Transverse colon (tissue), 3 donors: ENCODE data around the gene TMEM174.

Experiments
- POLR2A ChIP-seq: fragments of 450-650 bp; IDR thresholded peaks from one replicate; pipeline ENCODE4 v1.6.1; 2016; ENCODE audit warnings: antibody characterized with exemption, mild to moderate bottlenecking, moderate library complexity
- TF ChIP-seq, protein P1 (sequence below), 5 experiments: fragments of 200-600 bp in 3 of 5; fragments of 450-650 bp in 2 of 5; sonication (generic) in 3 of 5; IDR thresholded peaks; 1 replicate in 2 of 5; 2 replicates in 3 of 5; pipeline ENCODE4 v1.5.1; 2016 to 2017; ENCODE audit warnings: antibody characterized with exemption in 5 of 5, inconsistent platforms in 3 of 5, mild to moderate bottlenecking in 2 of 5, moderate library complexity in 1 of 5

DNA sequence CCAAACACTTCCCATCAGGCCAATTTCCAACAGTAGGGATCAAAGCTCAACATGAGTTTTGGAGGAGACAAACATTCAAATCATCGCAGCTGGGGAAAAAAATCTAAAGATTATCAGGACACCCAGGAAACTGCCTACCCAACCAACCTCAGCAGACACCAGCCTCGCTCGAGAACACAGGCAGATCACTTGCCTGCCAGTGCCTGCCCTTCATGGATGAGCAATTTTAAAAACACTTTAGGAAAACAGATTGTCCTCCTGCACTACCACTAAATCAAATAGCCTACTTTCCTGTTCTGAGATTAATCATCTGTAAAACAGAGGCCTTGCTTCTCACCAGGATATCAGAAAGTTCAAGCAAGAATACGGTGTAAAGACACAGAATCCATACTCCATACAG lies 14.7 kb upstream of the TMEM174 start:
- TF ChIP-seq POLR2A: no peak
- TF ChIP-seq, protein P1, sequence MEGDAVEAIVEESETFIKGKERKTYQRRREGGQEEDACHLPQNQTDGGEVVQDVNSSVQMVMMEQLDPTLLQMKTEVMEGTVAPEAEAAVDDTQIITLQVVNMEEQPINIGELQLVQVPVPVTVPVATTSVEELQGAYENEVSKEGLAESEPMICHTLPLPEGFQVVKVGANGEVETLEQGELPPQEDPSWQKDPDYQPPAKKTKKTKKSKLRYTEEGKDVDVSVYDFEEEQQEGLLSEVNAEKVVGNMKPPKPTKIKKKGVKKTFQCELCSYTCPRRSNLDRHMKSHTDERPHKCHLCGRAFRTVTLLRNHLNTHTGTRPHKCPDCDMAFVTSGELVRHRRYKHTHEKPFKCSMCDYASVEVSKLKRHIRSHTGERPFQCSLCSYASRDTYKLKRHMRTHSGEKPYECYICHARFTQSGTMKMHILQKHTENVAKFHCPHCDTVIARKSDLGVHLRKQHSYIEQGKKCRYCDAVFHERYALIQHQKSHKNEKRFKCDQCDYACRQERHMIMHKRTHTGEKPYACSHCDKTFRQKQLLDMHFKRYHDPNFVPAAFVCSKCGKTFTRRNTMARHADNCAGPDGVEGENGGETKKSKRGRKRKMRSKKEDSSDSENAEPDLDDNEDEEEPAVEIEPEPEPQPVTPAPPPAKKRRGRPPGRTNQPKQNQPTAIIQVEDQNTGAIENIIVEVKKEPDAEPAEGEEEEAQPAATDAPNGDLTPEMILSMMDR (IDR thresholded peaks at IDR 0.05): no peak
